Fibroblast of lung (primary cell): ENCODE measurements around the gene MARCKS. TPM values are rescaled to one million over a fixed set of nuclear protein-coding genes. Genes with fewer than 3 reads are reported as not detected.

Source experiments
- DNase-seq, 2 donors: peaks; one replicate each; pipeline versions ENCODE4 v3.0.0 to v3.0.0-alpha.2; 2010; ENCODE audit warnings: low read depth in 2 of 2
- H2AFZ ChIP-seq: 2 replicates; pipeline ENCODE4 v1.5.1; 2012; ENCODE audit warnings: low read length, control low read depth, inconsistent platforms
- H3K27ac ChIP-seq: 2 replicates; pipeline ENCODE4 v1.5.1; 2011; ENCODE audit warnings: low read length, control low read depth; ENCODE audit not compliant: insufficient read depth
- H3K27me3 ChIP-seq: 2 replicates; pipeline ENCODE4 v1.5.1; 2011; ENCODE audit warnings: mild to moderate bottlenecking, low read length; ENCODE audit not compliant: control insufficient read depth, insufficient read depth
- H3K36me3 ChIP-seq: 2 replicates; pipeline ENCODE4 v1.5.1; 2011; ENCODE audit warnings: low read length; ENCODE audit not compliant: control insufficient read depth, insufficient read depth
- H3K4me1 ChIP-seq: 2 replicates; pipeline ENCODE4 v1.5.1; 2011; ENCODE audit warnings: low read length; ENCODE audit not compliant: control insufficient read depth, insufficient read depth; ENCODE audit errors: extremely low read depth
- H3K4me2 ChIP-seq: 2 replicates; pipeline ENCODE4 v1.5.1; 2011; ENCODE audit warnings: low read length, control low read depth; ENCODE audit not compliant: insufficient read depth; ENCODE audit errors: extremely low read depth
- H3K4me3 ChIP-seq, 4 experiments: fragments of 200-600 bp in 1 of 4; sonication (generic) in 1 of 4; replicated peaks in 1 of 4; 2 replicates each; pipeline ENCODE4 v1.5.1; 2011 to 2016; ENCODE audit warnings: low read length in 4 of 4, low read depth in 3 of 4, mild to moderate bottlenecking in 3 of 4, control low read depth in 2 of 4, inconsistent platforms in 1 of 4, mixed read lengths in 1 of 4; ENCODE audit not compliant: insufficient read depth in 1 of 4; ENCODE audit errors: control extremely low read depth in 1 of 4
- H3K79me2 ChIP-seq: 2 replicates; pipeline ENCODE4 v1.5.1; 2012; ENCODE audit warnings: mild to moderate bottlenecking, low read length, inconsistent platforms; ENCODE audit not compliant: control insufficient read depth, insufficient read depth
- H3K9ac ChIP-seq: 2 replicates; pipeline ENCODE4 v1.5.1; 2011; ENCODE audit warnings: mild to moderate bottlenecking, low read length, control low read depth; ENCODE audit not compliant: insufficient read depth
- H3K9me3 ChIP-seq: 2 replicates; pipeline ENCODE4 v1.5.1; 2012; ENCODE audit warnings: low read depth, low read length; ENCODE audit not compliant: control insufficient read depth, insufficient read depth
- H4K20me1 ChIP-seq: 2 replicates; pipeline ENCODE4 v1.5.1; 2011; ENCODE audit warnings: low read length; ENCODE audit not compliant: control insufficient read depth, insufficient read depth; ENCODE audit errors: extremely low read depth
- CTCF ChIP-seq, 2 donors: IDR thresholded peaks in 1 of 2; conservative IDR thresholded peaks in 1 of 2; 1 replicate in 1 of 2; 2 replicates in 1 of 2; pipeline ENCODE4 v1.5.1; 2011 to 2012; ENCODE audit warnings: low read length in 2 of 2, control low read depth in 1 of 2, inconsistent platforms in 1 of 2, low read depth in 1 of 2, mild to moderate bottlenecking in 1 of 2
- EZH2 ChIP-seq: IDR thresholded peaks from 2 replicates; pipeline ENCODE4 v1.5.1; 2012; ENCODE audit warnings: low read length, control low read depth, mild to moderate bottlenecking; ENCODE audit errors: missing control alignments
- polyA plus RNA-seq, 2 donors: library from polyadenylated mRNA; depleted of rRNA in 1 of 2; stranded (reverse) in 1 of 2; unstranded in 1 of 2; fragments of >200 nt; gene quantifications; 2 replicates each; pipeline ENCODE4 v1.2.1, GENCODE V29; 2011 to 2012; ENCODE audit warnings: missing spikeins in 1 of 2
- total RNA-seq: library from RNA; depleted of rRNA; stranded (reverse); fragments of >200 nt; gene quantifications from 2 replicates; pipeline ENCODE4 v1.2.1, GENCODE V29; 2014

MARCKS gene
- total and polyA plus RNA-seq, 2 donors (not counting 1 experiment from before 2014, with no cell fraction given) = 103 to 121 TPM

- no peak for TF ChIP-seq EZH2
- no peak for TF ChIP-seq CTCF (conservative IDR thresholded peaks at IDR 0.05 in 1 of 2, IDR thresholded peaks at IDR 0.05 in 1 of 2; ENCODE audit: low read depth in 1 of 2, low read length in 2 of 2)
- Histone ChIP-seq H3K9ac (peak overlapping the region; percentile 96), H3K27ac (peak overlapping the region; percentile 99), H3K27me3 (no peaks in the 10 kb centered on the region), H3K4me3 (peak overlapping the region; percentile 92 to 100 (median 94)), H2AFZ (peak overlapping the region; percentile 59), H3K4me2 (peak overlapping the region; percentile 78), H3K36me3 (no peaks in the 10 kb centered on the region), H3K4me1 (no peaks in the 10 kb centered on the region), H3K9me3 (no peaks in the 10 kb centered on the region), H4K20me1 (no peaks in the 10 kb centered on the region), H3K79me2 (peaks cover 37% of the 10 kb centered on the region)
- DNase-seq = peak; percentile 66 to 70
Observed at GRCh38 chr6:113855500-113856374, 1.4 kb upstream of the MARCKS start.

GRCh38 chr6:113856375-113856624 is 845 bp upstream of the MARCKS start:
- peak overlapping the region; percentile 78 for H3K4me2 ChIP-seq
- H2AFZ ChIP-seq = peak overlapping the region; percentile 59
- H3K27ac ChIP-seq = peak overlapping the region; percentile 99
- DNase-seq = no peak
- H4K20me1 ChIP-seq = no peaks in the 10 kb centered on the region
- peak overlapping the region; percentile 96 for H3K9ac ChIP-seq
- H3K36me3 ChIP-seq = no peaks in the 10 kb centered on the region
- H3K4me3 ChIP-seq = peak overlapping the region; percentile 92 to 100 (median 94)
- no peaks in the 10 kb centered on the region for H3K4me1 ChIP-seq
- no peaks in the 10 kb centered on the region for H3K9me3 ChIP-seq
- no peaks in the 10 kb centered on the region for H3K27me3 ChIP-seq
- H3K79me2 ChIP-seq = peaks cover 43% of the 10 kb centered on the region
- TF ChIP-seq EZH2 (no peak), CTCF (conservative IDR thresholded peaks at IDR 0.05 in 1 of 2, IDR thresholded peaks at IDR 0.05 in 1 of 2; ENCODE audit: low read depth in 1 of 2, low read length in 2 of 2) (no peak)

- DNase-seq = peak; percentile 52 to 53
- H4K20me1 ChIP-seq = no peaks in the 10 kb centered on the region
- peaks cover 58% of the 10 kb centered on the region for H3K79me2 ChIP-seq
- H3K27ac ChIP-seq = peak overlapping the region; percentile 99
- H2AFZ ChIP-seq = no peak overlapping the region
- peak overlapping the region; percentile 32 for H3K4me2 ChIP-seq
- TF ChIP-seq CTCF (conservative IDR thresholded peaks at IDR 0.05 in 1 of 2, IDR thresholded peaks at IDR 0.05 in 1 of 2; ENCODE audit: low read depth in 1 of 2, low read length in 2 of 2) (no peak), EZH2 (no peak)
- no peaks in the 10 kb centered on the region for H3K36me3 ChIP-seq
- H3K9me3 ChIP-seq = no peaks in the 10 kb centered on the region
- no peaks in the 10 kb centered on the region for H3K27me3 ChIP-seq
- no peaks in the 10 kb centered on the region for H3K4me1 ChIP-seq
- peak overlapping the region; percentile 92 to 100 (median 94) for H3K4me3 ChIP-seq
- peak overlapping the region; percentile 96 for H3K9ac ChIP-seq
Observed at GRCh38 chr6:113857556-113858479, 673 bp downstream of the MARCKS start.
